Measurements from ENCODE around the gene PIAS1.

PIAS1 gene

DNA sequence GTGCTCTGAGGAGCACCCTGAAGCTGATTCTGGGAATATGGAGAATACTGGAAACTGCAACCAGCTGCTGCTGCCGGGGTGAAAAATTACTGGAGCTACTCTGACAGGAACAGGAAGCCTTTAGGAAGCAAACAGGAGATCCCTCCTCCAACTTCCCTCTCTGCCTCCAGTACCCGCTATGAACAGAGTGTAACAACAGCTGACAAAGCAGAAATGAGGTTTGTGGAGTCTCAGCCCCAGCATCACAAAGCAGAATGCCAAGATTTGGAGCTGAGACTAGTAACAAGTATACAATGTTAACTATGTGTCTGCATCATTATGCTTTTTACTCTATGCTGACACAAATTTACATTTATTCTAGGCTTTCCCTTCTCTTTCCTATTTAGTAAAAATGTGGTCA lies 22.7 kb upstream of the PIAS1 start:
- Histone ChIP-seq H3K27ac (ENCODE audit: extremely low read depth, low read depth, low read length) (no peak overlapping the region), H3K9me3 (ENCODE audit: control insufficient read depth, insufficient read depth, low read depth, low read length) (no peaks in the 10 kb centered on the region), H3K36me3 (ENCODE audit: control insufficient read depth in 2 of 2, insufficient read depth in 1 of 2, low read length in 2 of 2) (no peaks in the 10 kb centered on the region), H3K4me3 (ENCODE audit: low read depth, low read length) (no peak overlapping the region), H3K4me1 (ENCODE audit: control insufficient read depth, insufficient read depth, low read length) (no peaks in the 10 kb centered on the region)
- TF ChIP-seq ZNF112 (tag by site-specific recombination; IDR thresholded peaks at IDR 0.05) = no peak
- TF ChIP-seq RBAK (tag by site-specific recombination; IDR thresholded peaks at IDR 0.05) = no peak
- no peak for TF ChIP-seq BCL11A (tag by site-specific recombination; IDR thresholded peaks at IDR 0.05; ENCODE audit: low read depth)
- TF ChIP-seq TRIM28 (IDR thresholded peaks at IDR 0.05; ENCODE audit: borderline replicate concordance, low read length) = no peak
- no peak for TF ChIP-seq ZNF335 (tag by site-specific recombination; conservative IDR thresholded peaks at IDR 0.05)
- TF ChIP-seq TCF7L2 (IDR thresholded peaks at IDR 0.05; ENCODE audit: borderline replicate concordance, low read depth, low read length) = no peak
- TF ChIP-seq SETDB1 (IDR thresholded peaks at IDR 0.05; ENCODE audit: insufficient read length, low read length) = no peak
- TF ChIP-seq ZNF292 (tag by site-specific recombination; IDR thresholded peaks at IDR 0.05; ENCODE audit: borderline replicate concordance, low read depth) = no peak
- TF ChIP-seq ZNF423 (tag by site-specific recombination; IDR thresholded peaks at IDR 0.05) = no peak
- no peak for TF ChIP-seq KLF1 (tag by site-specific recombination; IDR thresholded peaks at IDR 0.05)
- no peak for TF ChIP-seq ZNF629 (tag by site-specific recombination; IDR thresholded peaks at IDR 0.05)
- TF ChIP-seq ZNF221 (tag by site-specific recombination; IDR thresholded peaks at IDR 0.05; ENCODE audit: borderline replicate concordance) = no peak
- no peak for TF ChIP-seq ZBTB7A (tag by site-specific recombination; IDR thresholded peaks at IDR 0.05; ENCODE audit: low read depth)
- no peak for TF ChIP-seq ZFP69B (tag by site-specific recombination; IDR thresholded peaks at IDR 0.05)
- TF ChIP-seq ZNF514 (tag by site-specific recombination; IDR thresholded peaks at IDR 0.05) = no peak
- no peak for TF ChIP-seq ZNF785 (tag by site-specific recombination; IDR thresholded peaks at IDR 0.05)
- no peak for TF ChIP-seq ZNF621 (tag by site-specific recombination; IDR thresholded peaks at IDR 0.05)
- ChIA-PET CTCF (no interaction called here), POLR2A (interaction anchor here (0.8 kb wide), 1 partner anchor 23 kb away, joined by 3 read pairs; the partner anchor contains the start of gene PIAS1)

DNA sequence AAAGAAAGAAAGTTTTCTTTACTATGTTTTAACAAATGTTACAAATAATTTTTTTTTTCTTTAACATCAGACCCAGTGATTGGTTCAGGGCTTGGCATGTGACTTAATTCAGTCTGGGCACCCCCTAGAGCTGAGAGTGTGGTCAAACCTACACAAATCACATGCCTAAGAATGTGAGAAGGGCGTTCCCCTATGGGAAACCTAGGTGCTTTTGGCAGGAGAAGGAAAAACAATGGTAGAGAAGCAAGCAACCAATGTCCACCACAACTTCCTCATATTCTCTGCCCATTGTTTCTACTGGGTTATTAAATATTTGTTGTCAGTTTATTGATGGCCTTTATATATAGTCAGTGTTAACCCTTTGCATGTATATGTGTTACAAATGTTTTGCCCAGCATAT lies 21.4 kb upstream of the PIAS1 start:
- TF ChIP-seq TCF7L2 (IDR thresholded peaks at IDR 0.05; ENCODE audit: borderline replicate concordance, low read depth, low read length) (no peak), TRIM28 (IDR thresholded peaks at IDR 0.05; ENCODE audit: borderline replicate concordance, low read length) (no peak), ZNF654 (tag by site-specific recombination; IDR thresholded peaks at IDR 0.05; ENCODE audit: low read depth) (no peak), ZNF776 (tag by site-specific recombination; IDR thresholded peaks at IDR 0.05; ENCODE audit: borderline replicate concordance) (no peak), GLI2 (tag by site-specific recombination; IDR thresholded peaks at IDR 0.05; ENCODE audit: borderline replicate concordance, low read depth) (no peak), BCL11A (tag by site-specific recombination; IDR thresholded peaks at IDR 0.05; ENCODE audit: low read depth) (no peak), ZNF529 (tag by site-specific recombination; IDR thresholded peaks at IDR 0.05; ENCODE audit: insufficient replicate concordance) (no peak), ZNF777 (tag by site-specific recombination; IDR thresholded peaks at IDR 0.05; ENCODE audit: borderline replicate concordance) (no peak), KLF16 (tag by site-specific recombination; IDR thresholded peaks at IDR 0.05) (no peak), ZNF768 (tag by site-specific recombination; IDR thresholded peaks at IDR 0.05) (no peak), SCRT2 (tag by site-specific recombination; IDR thresholded peaks at IDR 0.05) (no peak), YY2 (tag by site-specific recombination; IDR thresholded peaks at IDR 0.05) (no peak)
- TF ChIP-seq, protein P1, sequence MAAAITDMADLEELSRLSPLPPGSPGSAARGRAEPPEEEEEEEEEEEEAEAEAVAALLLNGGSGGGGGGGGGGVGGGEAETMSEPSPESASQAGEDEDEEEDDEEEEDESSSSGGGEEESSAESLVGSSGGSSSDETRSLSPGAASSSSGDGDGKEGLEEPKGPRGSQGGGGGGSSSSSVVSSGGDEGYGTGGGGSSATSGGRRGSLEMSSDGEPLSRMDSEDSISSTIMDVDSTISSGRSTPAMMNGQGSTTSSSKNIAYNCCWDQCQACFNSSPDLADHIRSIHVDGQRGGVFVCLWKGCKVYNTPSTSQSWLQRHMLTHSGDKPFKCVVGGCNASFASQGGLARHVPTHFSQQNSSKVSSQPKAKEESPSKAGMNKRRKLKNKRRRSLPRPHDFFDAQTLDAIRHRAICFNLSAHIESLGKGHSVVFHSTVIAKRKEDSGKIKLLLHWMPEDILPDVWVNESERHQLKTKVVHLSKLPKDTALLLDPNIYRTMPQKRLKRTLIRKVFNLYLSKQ (tag by site-specific recombination; IDR thresholded peaks at IDR 0.05; ENCODE audit: borderline replicate concordance) = no peak
- TF ChIP-seq, protein P2, sequence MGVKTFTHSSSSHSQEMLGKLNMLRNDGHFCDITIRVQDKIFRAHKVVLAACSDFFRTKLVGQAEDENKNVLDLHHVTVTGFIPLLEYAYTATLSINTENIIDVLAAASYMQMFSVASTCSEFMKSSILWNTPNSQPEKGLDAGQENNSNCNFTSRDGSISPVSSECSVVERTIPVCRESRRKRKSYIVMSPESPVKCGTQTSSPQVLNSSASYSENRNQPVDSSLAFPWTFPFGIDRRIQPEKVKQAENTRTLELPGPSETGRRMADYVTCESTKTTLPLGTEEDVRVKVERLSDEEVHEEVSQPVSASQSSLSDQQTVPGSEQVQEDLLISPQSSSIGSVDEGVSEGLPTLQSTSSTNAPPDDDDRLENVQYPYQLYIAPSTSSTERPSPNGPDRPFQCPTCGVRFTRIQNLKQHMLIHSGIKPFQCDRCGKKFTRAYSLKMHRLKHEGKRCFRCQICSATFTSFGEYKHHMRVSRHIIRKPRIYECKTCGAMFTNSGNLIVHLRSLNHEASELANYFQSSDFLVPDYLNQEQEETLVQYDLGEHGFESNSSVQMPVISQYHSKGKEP (tag by site-specific recombination; IDR thresholded peaks at IDR 0.05) = no peak
- Histone ChIP-seq H3K4me1 (ENCODE audit: control insufficient read depth, insufficient read depth, low read length) (no peaks in the 10 kb centered on the region), H3K4me3 (ENCODE audit: low read depth, low read length) (no peak overlapping the region), H3K27ac (ENCODE audit: extremely low read depth, low read depth, low read length) (no peak overlapping the region), H3K9me3 (ENCODE audit: control insufficient read depth, insufficient read depth, low read depth, low read length) (no peaks in the 10 kb centered on the region), H3K36me3 (ENCODE audit: control insufficient read depth in 2 of 2, insufficient read depth in 1 of 2, low read length in 2 of 2) (no peaks in the 10 kb centered on the region)
- ChIA-PET POLR2A (no interaction called here), CTCF (interaction anchor here (1.0 kb wide), 1 partner anchor 38 kb away, joined by 3 read pairs; no protein-coding TSS in a partner anchor)

All from HEK293 (cell line).